Transverse colon (tissue), 4 donors: ENCODE measurements around the gene SMG7. TPM values are rescaled to one million over a fixed set of nuclear protein-coding genes. Genes with fewer than 3 reads are reported as not detected.

Experiments
- DNase-seq: peaks from one replicate; pipeline ENCODE4 v3.0.0-alpha.2; 2019
- H3K27ac ChIP-seq, 4 donors: fragments of 200-600 bp; sonication (generic); 2 replicates each; pipeline ENCODE4 v1.5.1; 2016 to 2018; ENCODE audit warnings: inconsistent platforms in 4 of 4
- H3K27me3 ChIP-seq: fragments of 200-600 bp; sonication (generic); 2 replicates; pipeline ENCODE4 v1.5.1; 2017; ENCODE audit warnings: inconsistent platforms
- H3K36me3 ChIP-seq, 4 donors: fragments of 200-600 bp; sonication (generic); 2 replicates each; pipeline ENCODE4 v1.5.1; 2017 to 2019; ENCODE audit warnings: inconsistent platforms in 4 of 4
- H3K4me1 ChIP-seq, 4 donors: fragments of 200-600 bp; sonication (generic); 2 replicates each; pipeline ENCODE4 v1.5.1; 2017 to 2020; ENCODE audit warnings: inconsistent platforms in 4 of 4
- H3K4me3 ChIP-seq, 4 donors: fragments of 200-600 bp; sonication (generic); 1 replicate in 1 of 4; 2 replicates in 3 of 4; pipeline versions ENCODE4 v1.5.1 to v1.6.1; 2017 to 2019; ENCODE audit warnings: inconsistent platforms in 4 of 4
- H3K9me3 ChIP-seq, 2 donors: fragments of 200-600 bp; sonication (generic); 2 replicates each; pipeline ENCODE4 v1.5.1; 2017 to 2019; ENCODE audit warnings: inconsistent platforms in 2 of 2
- EP300 ChIP-seq: sonication (generic); formaldehyde crosslinking; IDR thresholded peaks from one replicate; pipeline ENCODE4 v1.6.1; 2017; ENCODE audit warnings: antibody characterized with exemption, low read depth
- POLR2A ChIP-seq: fragments of 450-650 bp; IDR thresholded peaks from one replicate; pipeline ENCODE4 v1.6.1; 2016; ENCODE audit warnings: antibody characterized with exemption, mild to moderate bottlenecking, moderate library complexity
- POLR2AphosphoS5 ChIP-seq, 3 donors: sonication (generic); formaldehyde crosslinking; IDR thresholded peaks; one replicate each; pipeline ENCODE4 v1.6.1; 2016; ENCODE audit warnings: antibody characterized with exemption in 3 of 3
- WGBS, 2 donors: methylation state at CpG; one replicate each; pipeline ENCODE4 v1.1.5; 2018; ENCODE audit warnings: low coverage in 1 of 2; 5-methylcytosine and 5-hydroxymethylcytosine counted together
- in situ Hi-C, 4 donors: fragments of 200-750 bp; cut with MboI; loops; one replicate each; pipeline versions ENCODE4 v1.15.0 to v1.15.1; 2017; ENCODE audit warnings: low sequenced_read_pairs in 3 of 4, low pct_ligation_motif_present in 1 of 4, low pct_unique_long_range_greater_than_20kb in 1 of 4
- intact Hi-C: fragments of 100-400 bp; cut with DNase I; formaldehyde crosslinking; loops from one replicate; pipeline ENCODE4 v1.15.1; 2023; ENCODE audit warnings: low total_unique reads
- total RNA-seq, 4 donors: library from RNA; depleted of rRNA; stranded (reverse); fragments of >200 nt; gene quantifications; one replicate each; pipeline ENCODE4 v1.1.0, GENCODE V29; 2016
- TF ChIP-seq, protein P1 (sequence below), 5 experiments: fragments of 200-600 bp in 3 of 5; fragments of 450-650 bp in 2 of 5; sonication (generic) in 3 of 5; IDR thresholded peaks; 1 replicate in 2 of 5; 2 replicates in 3 of 5; pipeline ENCODE4 v1.5.1; 2016 to 2017; ENCODE audit warnings: antibody characterized with exemption in 5 of 5, inconsistent platforms in 3 of 5, mild to moderate bottlenecking in 2 of 5, moderate library complexity in 1 of 5

The SMG7 gene
- total RNA-seq, 4 donors from 2014 or later, result 54.9 to 107 (median 74.1) TPM

DNA sequence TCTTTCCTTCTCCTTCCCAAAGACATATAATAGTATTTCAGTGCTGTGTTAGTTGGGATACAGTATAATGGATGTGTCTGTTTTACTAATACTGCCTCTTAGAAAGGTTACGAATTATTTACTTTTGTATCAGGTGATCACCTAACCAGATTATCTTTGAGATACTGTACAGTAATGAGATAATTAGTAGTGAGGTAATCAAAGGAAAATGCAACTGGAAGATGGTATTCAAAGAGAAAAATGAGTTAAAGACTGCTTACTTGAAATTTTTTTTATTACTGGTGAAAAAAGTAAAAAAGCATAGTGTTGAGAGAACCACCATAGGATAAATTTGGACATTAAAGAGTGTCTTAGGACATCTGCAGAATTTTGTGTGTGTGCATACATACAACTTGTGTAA, 10.9 kb downstream of the SMG7 start:
- TF ChIP-seq, protein P1, sequence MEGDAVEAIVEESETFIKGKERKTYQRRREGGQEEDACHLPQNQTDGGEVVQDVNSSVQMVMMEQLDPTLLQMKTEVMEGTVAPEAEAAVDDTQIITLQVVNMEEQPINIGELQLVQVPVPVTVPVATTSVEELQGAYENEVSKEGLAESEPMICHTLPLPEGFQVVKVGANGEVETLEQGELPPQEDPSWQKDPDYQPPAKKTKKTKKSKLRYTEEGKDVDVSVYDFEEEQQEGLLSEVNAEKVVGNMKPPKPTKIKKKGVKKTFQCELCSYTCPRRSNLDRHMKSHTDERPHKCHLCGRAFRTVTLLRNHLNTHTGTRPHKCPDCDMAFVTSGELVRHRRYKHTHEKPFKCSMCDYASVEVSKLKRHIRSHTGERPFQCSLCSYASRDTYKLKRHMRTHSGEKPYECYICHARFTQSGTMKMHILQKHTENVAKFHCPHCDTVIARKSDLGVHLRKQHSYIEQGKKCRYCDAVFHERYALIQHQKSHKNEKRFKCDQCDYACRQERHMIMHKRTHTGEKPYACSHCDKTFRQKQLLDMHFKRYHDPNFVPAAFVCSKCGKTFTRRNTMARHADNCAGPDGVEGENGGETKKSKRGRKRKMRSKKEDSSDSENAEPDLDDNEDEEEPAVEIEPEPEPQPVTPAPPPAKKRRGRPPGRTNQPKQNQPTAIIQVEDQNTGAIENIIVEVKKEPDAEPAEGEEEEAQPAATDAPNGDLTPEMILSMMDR (IDR thresholded peaks at IDR 0.05), result no peak
- TF ChIP-seq EP300 (no peak), POLR2A (no peak)
- H3K4me1 ChIP-seq, result peaks cover 10 to 51% (median 17%) of the 10 kb centered on the region in 4 donors
- no peak overlapping the region for H3K4me3 ChIP-seq
- in situ Hi-C loops (no loop called here), intact Hi-C loops (no loop called here)
- H3K27ac ChIP-seq, result no peak overlapping the region
- 79 to 90% methylated on average over 1 of the region's 1 CpG for WGBS, 2 donors
- H3K9me3 ChIP-seq, result no peaks in the 10 kb centered on the region
- no peak for DNase-seq
- no peaks in the 10 kb centered on the region for H3K36me3 ChIP-seq
- H3K27me3 ChIP-seq, result no peaks in the 10 kb centered on the region

DNA sequence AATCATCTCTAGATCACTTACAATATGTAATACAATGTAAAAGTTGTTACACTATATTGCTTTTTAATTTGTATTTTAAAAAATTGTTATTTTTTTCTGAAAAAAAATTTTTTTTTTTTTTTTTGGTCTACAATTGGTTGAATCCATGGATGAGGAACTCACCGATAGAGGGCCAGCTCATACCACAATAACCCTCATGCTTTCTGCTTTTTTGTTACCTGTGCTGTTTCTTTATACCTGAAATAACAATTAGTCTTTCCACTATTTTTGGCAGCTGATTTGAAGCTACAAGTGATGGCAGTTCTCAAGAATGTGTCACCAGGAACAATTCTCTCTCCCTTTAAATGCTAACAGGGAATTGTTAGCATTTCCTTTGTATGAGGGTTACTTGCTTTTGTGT, 12.0 kb downstream of the SMG7 start:
- no peaks in the 10 kb centered on the region for H3K27me3 ChIP-seq
- peaks cover 3 to 41% (median 9%) of the 10 kb centered on the region in 4 donors for H3K4me1 ChIP-seq
- DNase-seq, result no peak
- H3K27ac ChIP-seq, result no peak overlapping the region
- H3K4me3 ChIP-seq, result no peak overlapping the region
- in situ Hi-C loops (no loop called here), intact Hi-C loops (no loop called here)
- H3K36me3 ChIP-seq, result no peaks in the 10 kb centered on the region
- WGBS, 2 donors, result 82 to 86% methylated on average over 1 of the region's 1 CpG
- TF ChIP-seq, protein P1 (IDR thresholded peaks at IDR 0.05), result peak in 1 of 5 experiments; percentile 6
- TF ChIP-seq POLR2AphosphoS5 (IDR thresholded peaks at IDR 0.05), result no peak
- TF ChIP-seq EP300, result no peak
- TF ChIP-seq POLR2A, result no peak
- no peaks in the 10 kb centered on the region for H3K9me3 ChIP-seq

DNA sequence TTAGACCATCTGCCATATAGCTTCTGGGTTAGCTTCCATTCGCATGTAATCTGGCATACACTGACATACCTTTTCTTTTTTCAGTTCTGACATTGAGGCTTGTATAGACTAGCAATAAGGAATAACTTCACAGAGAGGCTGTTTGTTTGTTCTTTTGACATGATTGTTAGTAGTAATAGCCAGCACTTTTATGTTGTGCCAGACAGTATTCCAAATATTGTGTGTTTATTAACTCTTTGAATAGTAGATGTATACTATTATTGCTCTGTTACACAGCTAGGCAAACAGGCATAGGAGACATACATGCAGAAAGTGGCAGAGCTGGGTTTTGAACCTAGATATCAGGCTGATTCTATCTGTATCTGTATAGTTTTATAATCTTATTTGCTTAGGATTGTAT, 12.6 kb downstream of the SMG7 start:
- Histone ChIP-seq H3K4me3 (no peak overlapping the region), H3K27ac (no peak overlapping the region), H3K4me1 (peaks cover 3 to 35% (median 9%) of the 10 kb centered on the region in 4 donors), H3K9me3 (no peaks in the 10 kb centered on the region), H3K36me3 (no peaks in the 10 kb centered on the region), H3K27me3 (no peaks in the 10 kb centered on the region)
- DNase-seq, result no peak
- in situ Hi-C loops, result no loop called here
- 69 to 75% methylated on average over 1 of the region's 1 CpG for WGBS, 2 donors
- intact Hi-C loops, result no loop called here
- no peak for TF ChIP-seq POLR2AphosphoS5 (IDR thresholded peaks at IDR 0.05)
- TF ChIP-seq POLR2A, result no peak

DNA sequence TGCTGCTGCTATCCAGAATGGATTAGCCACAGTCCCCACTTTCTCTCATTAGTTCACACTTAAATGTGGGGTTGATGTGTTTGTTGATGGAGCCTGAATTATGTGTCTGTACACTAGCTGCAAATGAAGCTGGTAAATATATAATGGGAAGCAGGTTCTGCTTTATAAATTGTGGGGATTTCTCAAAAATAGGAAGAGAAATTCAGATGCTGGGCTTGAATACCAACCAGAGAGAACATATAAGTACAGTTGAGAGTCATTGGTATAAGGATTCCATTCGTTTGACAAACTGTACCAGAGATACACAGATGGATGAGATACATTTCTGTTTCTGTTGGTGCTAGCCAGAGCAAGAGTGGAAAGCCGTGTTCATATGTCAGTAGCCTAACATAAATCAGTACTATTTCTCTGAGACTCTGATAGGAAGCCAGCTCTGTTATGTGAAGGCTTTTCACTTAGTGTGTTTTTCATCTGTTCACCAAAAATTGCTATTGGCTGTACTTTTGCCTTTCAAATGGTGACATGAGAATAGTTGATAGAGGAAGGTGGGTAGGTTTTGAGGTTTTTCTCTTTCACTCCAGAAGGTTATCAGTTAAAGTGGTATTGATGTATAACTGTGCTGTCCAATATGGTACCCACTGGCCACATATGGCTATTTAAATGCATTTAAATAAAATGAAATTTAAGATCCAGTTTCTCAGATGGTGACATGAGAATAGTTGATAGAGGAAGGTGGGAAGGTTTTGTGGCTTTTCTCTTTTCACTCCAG, 15.6 kb downstream of the SMG7 start:
- intact Hi-C loops (no loop called here), in situ Hi-C loops (no loop called here)
- no peak overlapping the region for H3K4me3 ChIP-seq
- H3K4me1 ChIP-seq, result peaks cover 0 to 24% (median 3%) of the 10 kb centered on the region in 4 donors
- TF ChIP-seq EP300 (no peak), POLR2A (no peak), POLR2AphosphoS5 (IDR thresholded peaks at IDR 0.05) (no peak)
- TF ChIP-seq, protein P1 (IDR thresholded peaks at IDR 0.05), result no peak
- DNase-seq, result no peak
- no peak overlapping the region for H3K27ac ChIP-seq
- no peaks in the 10 kb centered on the region for H3K36me3 ChIP-seq
- H3K9me3 ChIP-seq, result no peaks in the 10 kb centered on the region
- H3K27me3 ChIP-seq, result no peaks in the 10 kb centered on the region
- WGBS, 2 donors, result 67 to 86% methylated on average over 2 of the region's 2 CpGs
